Heart right ventricle (tissue), 16 donors: ENCODE measurements around the gene DCDC2C. TPM values are rescaled to one million over a fixed set of nuclear protein-coding genes. Genes with fewer than 3 reads are reported as not detected.
"Not testable (repeated sequence)": the region's sequence is repeated elsewhere in the genome, so short reads cannot be mapped to it uniquely, and the experiment has no call there.

Experiments used
- ATAC-seq, 8 donors: fragments of 200-7000 bp; cut with Tn5 transposase; one replicate each; pipeline ENCODE4 v1.9.1; 2020; ENCODE audit warnings: mild to moderate bottlenecking in 8 of 8, moderate library complexity in 8 of 8, moderate number of reproducible peaks in 1 of 8
- DNase-seq, 2 donors: peaks; one replicate each; pipeline ENCODE4 v3.0.0-alpha.2; 2020
- H3K27ac ChIP-seq, 10 donors: fragments of 200-600 bp; sonication (generic) in 2 of 10; one replicate each; pipeline versions ENCODE4 v1.5.0 to v1.8.0; 2020 to 2022; ENCODE audit warnings: mild to moderate bottlenecking in 3 of 10
- H3K27me3 ChIP-seq, 7 donors: fragments of 200-600 bp; one replicate each; pipeline ENCODE4 v1.8.0; 2021 to 2022; ENCODE audit warnings: mild to moderate bottlenecking in 2 of 7
- H3K36me3 ChIP-seq, 9 donors: fragments of 200-600 bp; sonication (generic) in 1 of 9; one replicate each; pipeline versions ENCODE4 v1.5.0 to v1.8.0; 2020 to 2022; ENCODE audit warnings: mild to moderate bottlenecking in 2 of 9
- H3K4me1 ChIP-seq, 9 donors: fragments of 200-600 bp; sonication (generic) in 1 of 9; one replicate each; pipeline versions ENCODE4 v1.5.0 to v1.8.0; 2020 to 2022; ENCODE audit warnings: mild to moderate bottlenecking in 4 of 9
- H3K4me3 ChIP-seq, 10 donors: fragments of 200-600 bp; sonication (generic) in 2 of 10; one replicate each; pipeline versions ENCODE4 v1.5.0 to v1.8.0; 2020 to 2022; ENCODE audit warnings: mild to moderate bottlenecking in 7 of 10, moderate library complexity in 2 of 10
- H3K9me3 ChIP-seq, 11 donors: fragments of 200-600 bp in 10 of 11; sonication (generic) in 2 of 11; one replicate each; pipeline versions ENCODE4 v1.5.0 to v1.8.0; 2013 to 2022; ENCODE audit warnings: mild to moderate bottlenecking in 2 of 11, control low read depth in 1 of 11, moderate library complexity in 1 of 11
- WGBS, 2 donors: extraction: QIAGEN DNeasy Blood & Tissue Kit; methylation state at CpG; one replicate each; pipeline ENCODE4 v1.1.7; 2013; ENCODE audit warnings: inconsistent platforms in 1 of 2; 5-methylcytosine and 5-hydroxymethylcytosine counted together
- intact Hi-C, 10 donors: fragments of 100-400 bp; cut with DNase I; formaldehyde crosslinking; loops; one replicate each; pipeline versions ENCODE4 v1.11.1 to v1.14.2; 2022
- polyA plus RNA-seq, 2 donors: library from polyadenylated mRNA; stranded (reverse); fragments of 200-250 nt; gene quantifications; one replicate each; pipeline ENCODE4 v1.2.3, GENCODE V29; 2013
- total RNA-seq, 10 donors: library from RNA; stranded (reverse); fragmentation: NEBNext Ultra II Directional in 3 of 10; extraction: Animal tissue kit (Norgen Biotek cat#: 25700) in 3 of 10; gene quantifications; one replicate each; pipeline versions ENCODE4 v1.2.1 to v1.2.4, GENCODE V29; 2021 to 2023
- TF ChIP-seq, protein P1 (sequence below), 9 donors: fragments of 200-600 bp; sonication (generic) in 2 of 9; IDR thresholded peaks; one replicate each; pipeline versions ENCODE4 v1.5.0 to v1.8.0; 2021 to 2022; ENCODE audit warnings: antibody characterized with exemption in 9 of 9, mild to moderate bottlenecking in 5 of 9, moderate library complexity in 1 of 9
- donor health status: Arrhythmogenic right ventricular cardiomyopathy.
- donor health status: ischemic (EF 13 %, LVEDD 7.1; RV severe dilation, severe dysfunction).
- donor health status: healthy with polysubstance abuse.
- donor health status: DM: no; HTN: yes; CAD: no.
- donor health status: DM: no; HTN: no; CAD: no.
- donor health status: ischemic (EF 25% LVEDD 6.9; RV normal size, moderate dysfunction).
- donor health status: ischemic (EF 25% LVEDD 5.7; RV mildly dilated, moderate dysfunction).
- donor health status: healthy.
- donor health status: DM: yes; HTN: yes; CAD: no.
- donor health status: Ischemic cardiomyopathy.
- donor health status: ischemic (EF 35%, LVEDD 5.7; RV mildly dilated, moderate dysfunction).
- donor health status: nonischemic (EF 11% LVEDD 7.7; RV severe dilation, severe dysfunction).
- donor health status: DM: yes; HTN: yes; CAD: no.
- donor health status: PGD.
- donor health status: ischemic (EF 29% LVEDD 5.4; RV normal size, mild dysfunction).
- donor health status: nonischemic (EF 23%, LVEDD 6.1; RV moderate dilation, normal function).

The DCDC2C gene
- total and polyA plus RNA-seq, 12 donors, result 0.66 TPM; not detected in 11

- H3K4me1 ChIP-seq, result peaks cover 0 to 32% (median 12%) of the 10 kb centered on the region in 9 donors
- no peaks in the 10 kb centered on the region for H3K27me3 ChIP-seq
- DNase-seq, result peak; percentile 54 to 66
- TF ChIP-seq, protein P1, sequence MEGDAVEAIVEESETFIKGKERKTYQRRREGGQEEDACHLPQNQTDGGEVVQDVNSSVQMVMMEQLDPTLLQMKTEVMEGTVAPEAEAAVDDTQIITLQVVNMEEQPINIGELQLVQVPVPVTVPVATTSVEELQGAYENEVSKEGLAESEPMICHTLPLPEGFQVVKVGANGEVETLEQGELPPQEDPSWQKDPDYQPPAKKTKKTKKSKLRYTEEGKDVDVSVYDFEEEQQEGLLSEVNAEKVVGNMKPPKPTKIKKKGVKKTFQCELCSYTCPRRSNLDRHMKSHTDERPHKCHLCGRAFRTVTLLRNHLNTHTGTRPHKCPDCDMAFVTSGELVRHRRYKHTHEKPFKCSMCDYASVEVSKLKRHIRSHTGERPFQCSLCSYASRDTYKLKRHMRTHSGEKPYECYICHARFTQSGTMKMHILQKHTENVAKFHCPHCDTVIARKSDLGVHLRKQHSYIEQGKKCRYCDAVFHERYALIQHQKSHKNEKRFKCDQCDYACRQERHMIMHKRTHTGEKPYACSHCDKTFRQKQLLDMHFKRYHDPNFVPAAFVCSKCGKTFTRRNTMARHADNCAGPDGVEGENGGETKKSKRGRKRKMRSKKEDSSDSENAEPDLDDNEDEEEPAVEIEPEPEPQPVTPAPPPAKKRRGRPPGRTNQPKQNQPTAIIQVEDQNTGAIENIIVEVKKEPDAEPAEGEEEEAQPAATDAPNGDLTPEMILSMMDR (IDR thresholded peaks at IDR 0.05), result no peak
- H3K9me3 ChIP-seq, result no peaks in the 10 kb centered on the region
- ATAC-seq, result peak; percentile 65 to 90 (median 80)
- H3K4me3 ChIP-seq, result no peak overlapping the region
- no peaks in the 10 kb centered on the region for H3K36me3 ChIP-seq
- intact Hi-C loops, result loop anchor here in 4 of 10 donors (5.0 to 10.0 kb wide), 5 partner anchors 75 to 1535 kb away; partner anchors contain the start of gene RPS7 (in 2 of the 4)
- peak overlapping the region; percentile 1 to 80 (median 53) for H3K27ac ChIP-seq
- WGBS, 2 donors, result 60 to 65% methylated on average over 26 of the region's 26 CpGs
Measured at GRCh38 chr2:3659447-3660432, 43.6 kb upstream of the DCDC2C start.

- H3K27me3 ChIP-seq, intact Hi-C loops, H3K36me3 ChIP-seq, H3K27ac ChIP-seq, ATAC-seq, H3K4me3 ChIP-seq, H3K9me3 ChIP-seq, DNase-seq: not testable (repeated sequence)
- WGBS, 2 donors, result 85 to 93% methylated on average over 7 of the region's 7 CpGs
- peaks cover 0 to 32% (median 12%) of the 10 kb centered on the region in 9 donors for H3K4me1 ChIP-seq
Measured at GRCh38 chr2:3660640-3661039, 42.7 kb upstream of the DCDC2C start.

DNA sequence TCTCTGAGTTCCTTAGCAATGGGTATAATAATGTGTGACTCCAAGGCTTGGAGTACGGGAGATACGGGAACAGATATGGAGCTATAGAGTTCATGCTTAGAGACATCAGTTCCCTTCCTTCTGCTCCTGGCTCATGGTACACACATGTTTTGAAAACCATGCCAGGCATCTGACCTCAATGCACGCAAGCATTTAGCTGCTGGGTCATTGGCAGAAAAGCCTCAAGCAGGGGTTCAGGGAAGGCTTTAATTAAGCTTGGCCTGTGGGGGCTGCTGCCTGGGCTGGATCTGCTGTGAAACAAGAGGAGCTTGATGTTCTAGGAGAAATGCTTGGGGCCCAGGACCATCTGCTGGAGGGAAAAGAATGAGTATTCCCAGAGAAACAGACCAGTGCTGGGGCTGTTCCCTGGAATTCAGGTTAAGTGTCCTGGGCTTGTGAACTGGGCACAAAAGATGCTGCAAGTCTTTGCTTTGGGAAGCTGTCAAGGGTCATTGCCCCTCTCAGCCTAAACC lies 42.2 kb upstream of the DCDC2C start:
- Histone ChIP-seq H3K27ac (no peak overlapping the region), H3K4me1 (peaks cover 0 to 32% (median 12%) of the 10 kb centered on the region in 9 donors), H3K9me3 (no peaks in the 10 kb centered on the region), H3K4me3 (no peak overlapping the region), H3K27me3 (peaks cover 0 to 7% (median 0%) of the 10 kb centered on the region in 7 donors), H3K36me3 (no peaks in the 10 kb centered on the region)
- DNase-seq (no peak), ATAC-seq (no peak)
- intact Hi-C loops, result no loop called here
- TF ChIP-seq, protein P1 (IDR thresholded peaks at IDR 0.05), result no peak
- 88% methylated on average over 3 of the region's 3 CpGs for WGBS, 2 donors

- ATAC-seq, result no peak
- 74 to 93% methylated on average over 6 of the region's 6 CpGs for WGBS, 2 donors
- intact Hi-C loops, result no loop called here
- no peak for DNase-seq
- TF ChIP-seq, protein P1 (IDR thresholded peaks at IDR 0.05), result no peak
- Histone ChIP-seq H3K27me3 (peaks cover 0 to 10% (median 0%) of the 10 kb centered on the region in 7 donors), H3K36me3 (no peaks in the 10 kb centered on the region), H3K9me3 (no peaks in the 10 kb centered on the region), H3K27ac (no peak overlapping the region), H3K4me1 (peaks cover 0 to 29% (median 11%) of the 10 kb centered on the region in 9 donors), H3K4me3 (no peak overlapping the region)
Measured at GRCh38 chr2:3662239-3662638, 41.1 kb upstream of the DCDC2C start.
